PFSK-1 (cell line): ENCODE results near the gene LPCAT2.

Source experiments
- FOXP2 ChIP-seq: optimal IDR thresholded peaks from 2 replicates; pipeline ENCODE3; 2011; ENCODE audit warnings: borderline replicate concordance, control low read depth, inconsistent platforms; ENCODE audit not compliant: insufficient read depth; ENCODE audit errors: extremely low read length, extremely low read depth
- POLR2AphosphoS5 ChIP-seq: IDR thresholded peaks from 2 replicates; pipeline ENCODE4 v1.6.1; 2012; ENCODE audit warnings: low read depth, mild to moderate bottlenecking, control low read depth, low read length, moderate library complexity
- REST ChIP-seq, 2 experiments: IDR thresholded peaks; 2 replicates each; pipeline versions ENCODE4 v1.6.1 to v1.8.0; 2011 to 2012; ENCODE audit warnings: low read depth in 2 of 2, low read length in 2 of 2, control low read depth in 1 of 2, inconsistent platforms in 1 of 2, mild to moderate bottlenecking in 1 of 2, moderate library complexity in 1 of 2; ENCODE audit not compliant: insufficient read depth in 1 of 2
- SIN3A ChIP-seq: IDR thresholded peaks from 2 replicates; pipeline ENCODE4 v1.6.1; 2012; ENCODE audit warnings: mild to moderate bottlenecking, low read length, moderate library complexity, borderline replicate concordance; ENCODE audit not compliant: insufficient read depth
- TAF1 ChIP-seq: IDR thresholded peaks from 2 replicates; pipeline ENCODE4 v1.6.1; 2012; ENCODE audit warnings: low read length, control low read depth, borderline replicate concordance; ENCODE audit not compliant: insufficient read depth

Gene LPCAT2

GRCh38 chr16:55534756-55535155, 25.9 kb downstream of the LPCAT2 start:
- no peak for TF ChIP-seq TAF1
- TF ChIP-seq FOXP2 = no peak
- TF ChIP-seq REST (IDR thresholded peaks at IDR 0.05; ENCODE audit: insufficient read depth in 1 of 2, low read depth in 2 of 2, low read length in 2 of 2) = no peak
- TF ChIP-seq POLR2AphosphoS5 = no peak
- no peak for TF ChIP-seq SIN3A

- TF ChIP-seq REST (IDR thresholded peaks at IDR 0.05; ENCODE audit: insufficient read depth in 1 of 2, low read depth in 2 of 2, low read length in 2 of 2) = no peak
- TF ChIP-seq POLR2AphosphoS5 = no peak
- TF ChIP-seq TAF1 = no peak
- no peak for TF ChIP-seq SIN3A
These were observed 30.2 kb downstream of the LPCAT2 start for GRCh38 chr16:55539049-55539448.

GRCh38 chr16:55539488-55539887, 30.6 kb downstream of the LPCAT2 start:
- no peak for TF ChIP-seq FOXP2
- no peak for TF ChIP-seq TAF1
- TF ChIP-seq REST (IDR thresholded peaks at IDR 0.05; ENCODE audit: insufficient read depth in 1 of 2, low read depth in 2 of 2, low read length in 2 of 2) = no peak
- TF ChIP-seq SIN3A = no peak
- no peak for TF ChIP-seq POLR2AphosphoS5

DNA sequence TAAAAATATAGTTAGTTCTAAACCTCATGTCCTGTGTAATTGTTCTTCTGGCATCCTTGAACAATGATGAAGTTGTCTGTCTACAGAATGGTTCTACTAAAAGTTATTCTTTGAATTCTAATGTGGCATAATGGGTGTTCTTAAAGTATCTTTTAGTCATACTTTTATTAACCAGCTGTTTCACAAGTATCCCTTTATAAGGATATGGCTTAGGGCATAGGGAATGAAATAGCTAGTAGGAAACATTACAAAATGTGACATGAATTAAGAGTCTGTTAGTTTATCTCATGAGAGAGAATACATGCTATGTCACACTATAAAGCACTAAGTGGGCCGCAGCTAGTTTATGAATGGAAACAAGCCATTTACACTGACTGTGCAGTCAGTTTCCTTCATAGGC, 31.3 kb downstream of the LPCAT2 start:
- TF ChIP-seq POLR2AphosphoS5 = no peak
- no peak for TF ChIP-seq TAF1

- TF ChIP-seq POLR2AphosphoS5 (no peak), FOXP2 (no peak), REST (IDR thresholded peaks at IDR 0.05; ENCODE audit: insufficient read depth in 1 of 2, low read depth in 2 of 2, low read length in 2 of 2) (no peak), SIN3A (no peak), TAF1 (no peak)
These were observed 33.7 kb downstream of the LPCAT2 start for GRCh38 chr16:55542459-55543082.
